H9 (cell line): ENCODE data around the gene SPATA25. TPM values are rescaled to one million over a fixed set of nuclear protein-coding genes. Genes with fewer than 3 reads are reported as not detected.

Experiments used
- DNase-seq: peaks from one replicate; pipeline ENCODE4 v3.0.0-alpha.2; 2017
- H2AFZ ChIP-seq: one replicate; pipeline ENCODE4 v1.6.1; 2013; ENCODE audit warnings: mild to moderate bottlenecking, low read length, control low read depth, moderate library complexity
- H2AK5ac ChIP-seq: 2 replicates; pipeline ENCODE4 v1.6.1; 2013; ENCODE audit warnings: low read length, control low read depth, mixed read lengths; ENCODE audit not compliant: insufficient read length
- H2BK120ac ChIP-seq: one replicate; pipeline ENCODE4 v1.6.1; 2013; ENCODE audit warnings: low read depth, mild to moderate bottlenecking, low read length, control low read depth, inconsistent platforms; ENCODE audit not compliant: poor library complexity, severe bottlenecking
- H2BK12ac ChIP-seq: 2 replicates; pipeline ENCODE4 v1.6.1; 2013; ENCODE audit warnings: low read length, control low read depth, mixed read lengths, low read depth; ENCODE audit not compliant: insufficient read length
- H2BK15ac ChIP-seq: 2 replicates; pipeline ENCODE4 v1.6.1; 2013; ENCODE audit warnings: low read depth, low read length, control low read depth
- H2BK20ac ChIP-seq: one replicate; pipeline ENCODE4 v1.6.1; 2013; ENCODE audit warnings: low read depth, mild to moderate bottlenecking, low read length, control low read depth, inconsistent platforms; ENCODE audit not compliant: poor library complexity, severe bottlenecking
- H2BK5ac ChIP-seq: 2 replicates; pipeline ENCODE4 v1.6.1; 2013; ENCODE audit warnings: low read length, control low read depth, mixed read lengths; ENCODE audit not compliant: insufficient read length
- H3K14ac ChIP-seq: 2 replicates; pipeline ENCODE4 v1.6.1; 2013; ENCODE audit warnings: low read length, control low read depth; ENCODE audit not compliant: insufficient read depth
- H3K18ac ChIP-seq: 2 replicates; pipeline ENCODE4 v1.6.1; 2013; ENCODE audit warnings: low read depth, mild to moderate bottlenecking, mixed read lengths, low read length, control low read depth; ENCODE audit not compliant: insufficient read length
- H3K23ac ChIP-seq: 2 replicates; pipeline ENCODE4 v1.6.1; 2013; ENCODE audit warnings: low read length, control low read depth, mixed read lengths, low read depth; ENCODE audit not compliant: insufficient read length
- H3K23me2 ChIP-seq: 2 replicates; pipeline ENCODE4 v1.6.1; 2013; ENCODE audit warnings: low read depth, mild to moderate bottlenecking, mixed read lengths, low read length, control low read depth; ENCODE audit not compliant: insufficient read length, poor library complexity, severe bottlenecking
- H3K27ac ChIP-seq: 2 replicates; pipeline ENCODE4 v1.5.1; 2013; ENCODE audit warnings: low read length, control low read depth, mixed read lengths, low read depth; ENCODE audit not compliant: insufficient read length
- H3K27me3 ChIP-seq: 2 replicates; pipeline ENCODE4 v1.6.1; 2013; ENCODE audit warnings: low read length, control low read depth, inconsistent platforms; ENCODE audit not compliant: insufficient read depth
- H3K4ac ChIP-seq: 2 replicates; pipeline ENCODE4 v1.6.1; 2013; ENCODE audit warnings: low read depth, mild to moderate bottlenecking, control low read depth, inconsistent platforms, low read length, moderate library complexity
- H3K4me1 ChIP-seq: 2 replicates; pipeline ENCODE4 v1.6.1; 2013; ENCODE audit warnings: low read length, control low read depth, inconsistent platforms; ENCODE audit not compliant: insufficient read depth
- H3K4me2 ChIP-seq: 2 replicates; pipeline ENCODE4 v1.6.1; 2013; ENCODE audit warnings: low read length, control low read depth, mixed read lengths; ENCODE audit not compliant: insufficient read length, insufficient read depth
- H3K56ac ChIP-seq: 2 replicates; pipeline ENCODE4 v1.6.1; 2013; ENCODE audit warnings: low read depth, mild to moderate bottlenecking, mixed read lengths, low read length, control low read depth; ENCODE audit not compliant: insufficient read length
- H3K79me1 ChIP-seq: 2 replicates; pipeline ENCODE4 v1.6.1; 2013; ENCODE audit warnings: low read depth, mild to moderate bottlenecking, moderate library complexity, low read length, control low read depth, inconsistent platforms; ENCODE audit not compliant: insufficient read depth, poor library complexity, severe bottlenecking
- H3K79me2 ChIP-seq: 2 replicates; pipeline ENCODE4 v1.6.1; 2013; ENCODE audit warnings: low read length, control low read depth, inconsistent platforms; ENCODE audit not compliant: insufficient read depth
- H3K9ac ChIP-seq: 2 replicates; pipeline ENCODE4 v1.6.1; 2013; ENCODE audit warnings: low read length, control low read depth, mixed read lengths; ENCODE audit not compliant: insufficient read length; ENCODE audit errors: extremely low read depth
- H3K9me3 ChIP-seq: one replicate; pipeline ENCODE4 v1.6.1; 2013; ENCODE audit warnings: low read depth, low read length, inconsistent platforms; ENCODE audit not compliant: control insufficient read depth
- H3T11ph ChIP-seq: one replicate; pipeline ENCODE4 v1.6.1; 2013; ENCODE audit warnings: mild to moderate bottlenecking, low read length, control low read depth, inconsistent platforms
- H4K20me1 ChIP-seq: one replicate; pipeline ENCODE4 v1.6.1; 2013; ENCODE audit not compliant: control insufficient read depth, insufficient read length, insufficient read depth
- H4K5ac ChIP-seq: 2 replicates; pipeline ENCODE4 v1.6.1; 2013; ENCODE audit warnings: low read depth, mild to moderate bottlenecking, mixed read lengths, low read length, control low read depth; ENCODE audit not compliant: insufficient read length
- H4K8ac ChIP-seq: replicated peaks from 2 replicates; pipeline ENCODE4 v1.6.1; 2013; ENCODE audit warnings: low read length, control low read depth, mixed read lengths, low read depth; ENCODE audit not compliant: insufficient read length
- H4K91ac ChIP-seq: 2 replicates; pipeline ENCODE4 v1.6.1; 2013; ENCODE audit warnings: low read depth, mild to moderate bottlenecking, moderate library complexity, mixed read lengths, low read length, control low read depth; ENCODE audit not compliant: insufficient read length
- H3K27ac Mint-ChIP-seq, 3 experiments: 2 replicates in 2 of 3; 3 replicates in 1 of 3; pipeline ENCODE4 v1.8.0; 2020 to 2021; ENCODE audit warnings: mixed read lengths in 3 of 3, mild to moderate bottlenecking in 1 of 3, moderate library complexity in 1 of 3
- H3K27me3 Mint-ChIP-seq: 2 replicates; pipeline ENCODE4 v1.8.0; 2021; ENCODE audit warnings: low read depth, mild to moderate bottlenecking, moderate library complexity, mixed read lengths
- H3K36me3 Mint-ChIP-seq, 3 experiments: 2 replicates in 2 of 3; 3 replicates in 1 of 3; pipeline ENCODE4 v1.8.0; 2020 to 2021; ENCODE audit warnings: low read depth in 3 of 3, mixed read lengths in 3 of 3; ENCODE audit not compliant: insufficient read depth in 1 of 3
- H3K4me1 Mint-ChIP-seq, 2 experiments: 2 replicates each; pipeline ENCODE4 v1.8.0; 2020; ENCODE audit warnings: mixed read lengths in 2 of 2
- H3K4me3 Mint-ChIP-seq, 2 experiments: 2 replicates in 1 of 2; 3 replicates in 1 of 2; pipeline ENCODE4 v1.8.0; 2020 to 2021; ENCODE audit warnings: mild to moderate bottlenecking in 2 of 2, mixed read lengths in 2 of 2, moderate library complexity in 1 of 2
- H3K9me3 Mint-ChIP-seq, 2 experiments: 2 replicates in 1 of 2; 3 replicates in 1 of 2; pipeline ENCODE4 v1.8.0; 2020; ENCODE audit warnings: mild to moderate bottlenecking in 2 of 2, mixed read lengths in 2 of 2, moderate library complexity in 1 of 2
- CTCF ChIP-seq: fragments of 200-600 bp; sonication (generic); conservative IDR thresholded peaks from 3 replicates; pipeline ENCODE4 v1.8.0; 2021; ENCODE audit warnings: antibody characterized with exemption, mild to moderate bottlenecking
- WGBS: extraction: QIAGEN DNeasy Blood & Tissue Kit; methylation state at CpG from one replicate; pipeline ENCODE4 v1.1.7; 2013; ENCODE audit warnings: missing lambda C conversion rate, low lambda C conversion rate, mixed read lengths; ENCODE audit not compliant: insufficient read length; ENCODE audit errors: extremely low coverage; 5-methylcytosine and 5-hydroxymethylcytosine counted together
- total RNA-seq: library from RNA; stranded (reverse); gene quantifications from 2 replicates; pipeline ENCODE4 v1.2.1, GENCODE V29; 2021

SPATA25 gene
- total RNA-seq, 1 experiment from 2014 or later = 2.4 TPM

- Histone ChIP-seq H3K56ac (no peak overlapping the region), H3T11ph (no peak overlapping the region), H3K27me3 (no peaks in the 10 kb centered on the region), H2BK15ac (no peak overlapping the region), H3K14ac (no peak overlapping the region), H3K23ac (no peak overlapping the region), H2BK5ac (no peak overlapping the region), H3K18ac (no peak overlapping the region), H4K5ac (no peak overlapping the region), H3K79me2 (no peaks in the 10 kb centered on the region), H3K9ac (no peak overlapping the region), H3K79me1 (no peaks in the 10 kb centered on the region), H3K4me2 (no peak overlapping the region), H3K9me3 (no peaks in the 10 kb centered on the region), H3K4ac (no peak overlapping the region), H4K91ac (no peak overlapping the region), H2BK12ac (no peak overlapping the region), H3K23me2 (no peaks in the 10 kb centered on the region), H3K27ac (no peak overlapping the region), H2AFZ (no peak overlapping the region), H2BK20ac (no peak overlapping the region), H3K4me1 (no peaks in the 10 kb centered on the region), H4K8ac (no peak overlapping the region), H2BK120ac (no peak overlapping the region), H4K20me1 (no peaks in the 10 kb centered on the region), H2AK5ac (no peak overlapping the region)
- no peak for DNase-seq
- Mint-ChIP-seq H3K9me3 (no peaks in the 10 kb centered on the region), H3K27ac (no peak overlapping the region), H3K27me3 (peaks cover 6% of the 10 kb centered on the region), H3K4me3 (no peak overlapping the region), H3K36me3 (no peaks in the 10 kb centered on the region), H3K4me1 (peaks cover 15 to 26% of the 10 kb centered on the region in 2 experiments)
- TF ChIP-seq CTCF = no peak
- WGBS = no CpG with 5 or more reads among the region's 11 CpGs
These were observed 34.1 kb upstream of the SPATA25 start for GRCh38 chr20:45921337-45922189.
